Activated CD4-positive, alpha-beta T cell treated with anti-CD3 and anti-CD28 coated beads for 4 hours (primary cell): ENCODE results near the gene GALNT2.
A peak's percentile ranks its signal among the peaks of the same experiment; 100 is the strongest.

Source experiments
- DNase-seq, 2 donors: peaks; one replicate each; pipeline ENCODE4 v3.0.0-alpha.2; 2020

Gene GALNT2

DNA sequence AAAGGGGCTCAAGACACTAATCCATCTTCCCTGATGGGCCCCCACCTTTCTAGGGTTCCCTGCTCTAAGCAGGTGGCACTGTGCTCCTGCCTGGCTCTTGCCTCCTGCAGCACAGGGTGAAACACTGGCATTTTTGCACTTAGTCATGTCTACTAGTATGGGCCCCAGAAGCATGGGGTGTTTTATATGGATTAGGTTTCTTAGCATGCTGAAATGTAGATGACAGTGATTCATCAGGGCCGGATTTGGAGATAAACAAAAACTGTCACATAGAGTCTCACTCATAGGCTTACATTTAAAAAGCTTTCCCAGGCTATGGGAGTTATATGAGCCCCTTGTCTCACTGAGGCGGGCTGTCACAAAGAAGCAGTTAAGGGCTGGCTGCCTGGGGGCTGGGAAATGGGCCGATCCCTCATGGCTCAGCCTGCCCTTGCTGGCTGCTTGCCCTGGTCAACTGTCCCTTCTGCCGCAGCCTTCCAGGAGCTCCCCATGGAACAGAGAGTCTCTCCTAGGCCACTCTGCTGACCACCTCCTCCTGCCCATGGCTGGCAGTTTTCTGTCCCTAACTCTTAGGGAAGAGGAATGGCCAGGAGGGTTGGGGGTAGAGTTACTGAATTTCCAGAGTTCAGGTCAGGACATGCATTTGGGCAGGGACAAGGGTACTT lies 6.5 kb downstream of the GALNT2 start:
- DNase-seq = no peak

DNA sequence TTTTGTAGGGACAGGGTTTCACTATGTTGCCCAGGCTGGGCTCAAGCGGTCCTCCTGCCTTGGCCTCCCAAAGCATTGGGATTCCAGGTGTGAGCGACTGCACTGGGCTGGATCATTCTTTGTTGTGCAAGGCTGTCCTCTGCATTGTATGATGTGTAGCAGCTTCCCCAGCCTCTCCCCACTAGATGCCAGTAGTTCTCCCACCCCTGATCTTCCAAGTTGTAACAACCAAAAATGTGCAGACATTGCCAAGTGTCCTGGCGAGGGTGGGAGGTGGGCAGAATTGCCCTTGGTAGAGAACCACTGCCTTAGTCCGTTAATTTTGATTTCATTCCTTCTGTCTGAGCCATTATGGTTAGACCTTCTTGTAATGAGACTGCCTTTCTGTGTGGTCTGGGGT lies 7.2 kb downstream of the GALNT2 start:
- no peak for DNase-seq

DNA sequence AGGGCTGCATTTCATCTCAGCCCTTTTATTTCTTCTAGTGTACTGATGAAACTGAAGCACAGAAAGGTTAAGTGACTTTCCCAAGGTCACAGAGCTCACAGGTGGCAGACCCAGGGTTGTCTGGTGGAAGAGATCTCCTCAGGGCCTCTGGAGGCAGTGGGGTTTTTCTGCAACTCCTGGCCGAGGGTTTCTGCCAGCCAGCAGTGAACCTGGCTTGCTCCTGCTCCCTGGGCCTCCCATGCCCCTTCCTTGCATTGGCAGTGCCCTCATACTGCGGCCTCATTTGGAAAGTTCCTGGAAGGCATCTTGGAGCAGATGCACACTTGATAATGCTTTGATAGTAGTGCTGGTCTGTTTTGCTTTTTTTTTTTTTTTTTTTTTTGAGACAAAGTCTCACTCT lies 7.7 kb downstream of the GALNT2 start:
- DNase-seq = no peak

- no peak for DNase-seq
Measured at GRCh38 chr1:230076121-230076520, 9.1 kb downstream of the GALNT2 start.

- DNase-seq = no peak
Measured at GRCh38 chr1:230077011-230077410, 10.0 kb downstream of the GALNT2 start.

DNA sequence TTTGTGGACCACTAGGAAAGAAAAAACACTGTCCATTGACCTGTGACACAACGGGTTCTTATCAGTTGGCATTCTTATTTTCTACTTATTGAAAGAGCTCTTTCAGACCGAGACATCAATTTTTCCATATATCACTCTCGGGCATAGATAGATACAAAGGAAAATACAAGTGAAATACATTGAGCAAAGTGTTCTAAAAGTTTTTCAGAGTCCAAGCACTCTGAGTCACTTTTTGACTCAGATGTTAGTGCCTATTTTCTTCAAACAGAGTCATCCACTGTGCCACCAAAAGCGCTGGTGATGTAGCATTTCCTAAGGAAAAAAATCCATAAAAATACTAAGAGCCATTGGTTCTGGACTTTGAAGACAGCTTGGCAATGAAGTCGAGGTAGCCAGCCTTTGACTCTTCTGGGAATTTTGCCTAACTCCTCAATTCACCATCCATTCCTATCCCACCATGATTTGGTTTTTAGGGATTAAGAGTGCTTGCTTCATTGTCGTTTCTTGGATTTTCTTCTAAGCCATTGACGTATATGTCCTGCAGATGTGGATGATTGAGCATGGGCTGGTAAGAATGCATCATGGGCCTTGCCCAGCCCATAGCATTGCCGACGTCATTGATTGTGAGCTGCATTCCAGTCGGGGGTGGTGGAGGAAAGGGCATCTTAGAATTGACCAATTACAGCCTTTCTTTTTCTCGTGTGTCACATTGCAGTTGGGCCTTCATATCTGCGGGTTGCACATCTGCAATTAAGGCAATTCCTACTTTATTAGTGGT lies 10.6 kb downstream of the GALNT2 start:
- no peak for DNase-seq

DNA sequence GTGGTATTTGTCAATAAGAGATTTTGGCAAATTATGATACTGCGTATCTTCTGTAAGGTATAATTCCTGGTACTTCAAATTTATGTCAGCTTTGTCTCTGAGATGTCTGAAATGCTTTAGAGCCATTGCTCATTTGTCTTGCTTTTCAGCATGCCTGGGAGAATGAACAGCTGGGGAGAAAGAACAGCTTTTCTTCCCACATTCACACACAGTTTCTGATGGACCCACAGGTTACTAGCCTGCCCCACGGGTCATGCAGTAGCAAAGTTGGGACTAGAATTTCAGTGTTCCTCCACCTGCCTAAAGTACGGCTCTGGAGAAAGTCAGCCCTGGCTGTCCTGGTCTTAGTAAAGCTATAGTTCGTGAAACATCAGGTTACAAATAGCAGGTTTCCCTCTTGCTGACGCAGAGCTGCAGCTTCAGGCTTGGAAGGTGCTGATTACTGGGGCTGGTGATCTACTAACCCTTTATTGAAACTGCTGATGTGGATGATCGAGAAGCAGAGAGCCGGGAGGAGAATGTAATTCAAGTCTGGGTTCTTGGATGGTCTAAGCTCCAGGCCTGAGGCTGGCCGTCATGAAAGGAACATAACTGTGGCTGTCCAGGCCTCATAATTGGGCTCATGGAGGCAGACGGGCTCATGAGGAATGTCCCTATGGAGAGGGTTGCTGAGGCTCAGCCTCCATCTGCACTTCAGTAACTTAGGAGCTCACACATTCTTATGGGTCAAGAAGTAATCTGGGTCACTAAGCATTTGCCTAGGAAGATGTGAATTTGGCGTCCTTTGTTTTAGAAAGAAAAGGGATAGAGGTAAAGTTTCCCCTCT lies 12.4 kb downstream of the GALNT2 start:
- no peak for DNase-seq

- DNase-seq = no peak
Measured at GRCh38 chr1:230080822-230081221, 13.8 kb downstream of the GALNT2 start.

GRCh38 chr1:230081751-230082150 lies 14.7 kb downstream of the GALNT2 start:
- DNase-seq = no peak

- DNase-seq = no peak
Measured at GRCh38 chr1:230082211-230082610, 15.2 kb downstream of the GALNT2 start.

GRCh38 chr1:230083053-230083452 lies 16.0 kb downstream of the GALNT2 start:
- DNase-seq = no peak

DNA sequence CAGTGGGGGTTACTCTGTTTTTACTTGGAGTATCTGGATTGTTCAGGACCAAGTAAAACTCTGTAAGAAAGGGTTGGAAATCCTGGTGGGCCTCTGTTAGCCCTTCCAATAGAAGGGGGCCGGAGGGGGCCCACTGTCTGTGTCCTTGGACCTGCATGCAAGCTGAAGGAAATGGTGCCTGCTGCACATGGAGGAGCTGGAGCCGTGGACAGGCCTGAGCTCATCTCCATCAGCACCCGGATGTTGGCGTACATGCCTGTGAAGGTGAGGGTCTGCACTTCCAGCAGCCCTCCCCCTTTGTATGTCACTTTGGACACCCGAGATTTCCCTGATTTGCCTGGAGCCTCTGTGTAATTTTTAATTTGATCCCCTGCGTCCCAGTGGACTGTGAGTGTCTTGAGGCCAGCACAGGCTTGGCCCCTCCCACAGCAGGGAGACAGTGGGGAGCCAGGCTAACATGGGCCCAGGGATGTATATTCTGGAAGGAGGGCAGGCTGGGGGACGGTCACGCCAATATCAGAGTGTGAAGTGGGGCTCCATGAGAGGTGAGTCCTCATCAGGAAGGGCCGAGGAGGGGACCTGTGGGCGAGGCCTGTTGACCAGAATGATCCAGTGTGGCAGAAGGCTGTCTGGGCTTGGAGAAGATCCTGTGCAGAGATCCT lies 16.8 kb downstream of the GALNT2 start:
- no peak for DNase-seq

DNA sequence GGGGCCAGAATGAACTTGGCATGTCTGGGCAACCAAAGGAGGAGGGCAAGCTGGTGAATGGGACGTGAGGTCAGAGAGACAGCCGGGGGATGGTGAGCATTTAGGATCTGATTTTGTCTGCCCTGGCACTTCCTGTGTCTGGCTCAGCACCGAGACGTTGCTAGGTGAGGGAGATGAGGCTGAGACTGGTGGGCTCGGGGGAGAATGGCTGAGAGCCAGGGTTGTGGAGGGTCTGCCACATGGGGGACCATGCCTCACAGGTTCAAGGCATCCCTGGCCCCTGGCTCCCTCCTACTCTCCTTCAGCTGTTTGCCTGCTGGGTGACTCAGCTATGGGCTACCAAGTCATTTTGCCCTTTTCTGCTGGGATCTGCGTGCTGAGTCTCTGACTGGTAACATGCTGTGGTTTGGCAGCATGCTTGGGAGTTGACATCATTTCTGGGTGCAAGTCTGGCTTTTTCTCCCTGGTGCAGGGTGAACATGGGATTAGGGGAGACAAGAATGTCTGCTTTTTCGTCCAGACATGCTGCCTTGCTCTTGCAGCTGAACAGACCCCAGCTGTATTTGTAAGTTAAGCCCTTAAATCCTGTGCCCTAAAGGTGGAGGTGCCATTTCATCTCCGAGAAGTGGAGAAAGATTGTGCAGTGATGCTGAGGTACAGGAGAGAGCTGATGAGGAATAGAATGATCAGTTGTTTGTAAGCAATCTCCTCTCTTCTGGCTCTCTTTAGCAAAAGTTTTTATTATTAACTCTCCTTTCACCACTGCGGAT lies 17.6 kb downstream of the GALNT2 start:
- DNase-seq = peak; percentile 34 to 35

- no peak for DNase-seq
Measured at GRCh38 chr1:230085178-230085515, 18.1 kb downstream of the GALNT2 start.

DNA sequence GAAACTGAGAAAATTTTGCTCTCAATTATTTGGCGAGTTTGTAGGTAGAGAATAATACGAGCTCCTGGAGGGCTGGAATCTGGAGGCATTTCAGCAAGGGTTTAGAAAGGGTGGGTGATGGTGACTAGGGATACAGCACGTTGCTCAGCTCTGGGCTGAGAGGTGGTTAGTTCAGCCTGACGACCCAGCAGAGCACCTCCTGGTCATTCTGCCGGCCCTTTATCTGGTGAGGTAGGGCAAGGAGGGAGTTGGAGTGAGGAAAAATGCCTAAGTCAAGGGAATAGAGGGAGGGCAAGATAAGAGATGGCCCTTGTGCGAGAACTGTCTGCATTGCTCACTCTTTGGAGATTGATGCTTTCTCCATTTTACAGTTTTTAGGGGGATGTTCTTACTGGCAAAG lies 19.1 kb downstream of the GALNT2 start:
- no peak for DNase-seq

DNA sequence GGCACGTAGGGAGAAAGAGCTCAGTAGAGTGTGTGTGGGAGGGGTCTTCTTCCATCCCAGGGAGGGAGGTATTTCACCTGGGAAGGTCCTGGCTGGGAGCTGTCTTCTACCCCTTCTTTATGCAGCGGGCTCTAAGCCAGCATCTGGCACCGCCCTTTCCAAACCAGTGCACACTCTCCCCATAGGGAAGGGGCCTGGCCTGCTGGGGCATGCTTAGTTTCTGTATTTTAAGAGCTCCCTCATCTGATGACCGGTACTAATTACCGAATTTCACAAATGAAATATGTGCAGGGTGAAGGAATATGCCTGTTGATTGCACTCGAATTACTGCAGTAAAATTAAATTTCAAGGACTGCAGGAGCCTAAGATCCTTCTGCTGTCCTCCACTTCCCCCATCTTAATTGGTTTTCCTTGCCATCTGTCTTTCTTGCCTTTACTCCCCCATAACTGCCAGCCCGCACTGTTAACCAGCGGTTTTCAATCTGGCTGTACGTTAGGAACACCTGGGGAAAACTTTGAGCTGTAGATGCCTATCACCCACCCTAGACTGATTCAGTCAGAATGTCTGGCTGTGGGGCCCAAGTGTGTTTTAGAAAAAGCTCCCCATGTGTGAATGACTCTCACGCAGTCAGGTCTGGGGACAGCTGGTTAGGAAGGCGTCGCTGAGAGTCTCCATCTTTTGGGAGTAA lies 20.1 kb downstream of the GALNT2 start:
- no peak for DNase-seq

DNA sequence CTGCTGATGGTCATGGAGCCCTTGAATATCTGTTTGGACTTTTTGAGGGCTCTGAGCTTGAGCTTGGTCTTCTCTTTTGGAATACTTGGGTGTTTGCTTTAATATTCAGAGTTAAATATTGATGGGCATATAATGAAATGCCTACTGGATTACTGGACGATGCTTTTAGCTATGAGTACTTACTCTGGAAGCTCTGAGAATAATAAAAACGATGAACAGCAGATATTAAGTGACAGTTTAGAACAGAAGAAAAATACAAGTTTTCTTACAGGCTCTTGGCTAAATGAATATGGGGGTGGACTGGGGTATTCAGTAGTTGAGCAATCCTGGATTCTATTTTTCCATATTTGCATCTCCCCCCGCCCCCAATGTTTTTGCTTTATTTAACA lies 20.7 kb downstream of the GALNT2 start:
- DNase-seq = no peak

- DNase-seq = no peak
Measured at GRCh38 chr1:230090194-230090711, 23.2 kb downstream of the GALNT2 start.

- no peak for DNase-seq
Measured at GRCh38 chr1:230091473-230092231, 24.6 kb downstream of the GALNT2 start.

- DNase-seq = no peak
Measured at GRCh38 chr1:230094746-230095145, 27.7 kb downstream of the GALNT2 start.

DNA sequence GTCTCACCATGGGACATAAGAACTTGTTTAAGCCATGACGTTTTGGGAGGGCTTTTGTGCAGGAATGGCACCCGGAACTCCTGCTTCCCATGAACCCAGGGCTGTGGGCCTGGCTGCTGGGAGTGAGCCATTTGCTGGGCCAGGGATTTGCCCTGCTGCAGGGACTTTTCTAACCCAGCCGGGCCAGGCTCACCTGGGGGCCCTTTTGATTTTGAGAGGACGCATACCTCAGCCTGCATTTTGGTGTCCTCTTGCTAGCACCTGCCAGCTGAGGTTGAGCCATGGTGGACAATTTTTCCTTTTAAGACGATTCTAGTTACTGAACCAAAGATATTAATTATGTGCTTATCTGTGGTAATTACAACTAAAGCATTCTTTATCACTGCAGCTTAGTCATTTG lies 28.9 kb downstream of the GALNT2 start:
- DNase-seq = no peak
